COLO829 (cell line): ENCODE measurements around the gene SLC22A23.

ENCODE experiments used
- DNase-seq: peaks from one replicate; pipeline ENCODE4 v3.0.0; 2012; ENCODE audit warnings: low spot score

The SLC22A23 gene

DNA sequence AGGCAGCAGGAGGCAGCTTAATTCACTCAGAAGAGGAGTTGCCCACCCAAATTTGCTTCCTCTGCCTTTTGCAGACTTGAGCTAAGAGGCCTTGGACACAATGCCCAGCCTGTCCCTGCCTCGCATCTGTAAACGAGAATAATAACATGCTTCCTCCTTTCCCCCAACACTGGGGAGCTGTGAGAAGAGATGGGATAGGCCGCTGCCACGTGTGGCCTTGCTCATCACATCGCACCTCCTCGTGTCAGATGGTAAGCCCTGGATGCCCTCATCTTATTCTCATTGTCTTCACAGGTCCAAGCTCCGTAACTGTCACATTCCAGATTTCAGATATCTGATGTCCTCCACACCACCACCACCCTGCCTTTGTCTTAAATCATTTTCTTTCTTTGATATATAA, 216.3 kb downstream of the SLC22A23 start:
- DNase-seq: no peak

GRCh38 chr6:3239110-3239830, 217.6 kb downstream of the SLC22A23 start:
- no peak for DNase-seq

DNA sequence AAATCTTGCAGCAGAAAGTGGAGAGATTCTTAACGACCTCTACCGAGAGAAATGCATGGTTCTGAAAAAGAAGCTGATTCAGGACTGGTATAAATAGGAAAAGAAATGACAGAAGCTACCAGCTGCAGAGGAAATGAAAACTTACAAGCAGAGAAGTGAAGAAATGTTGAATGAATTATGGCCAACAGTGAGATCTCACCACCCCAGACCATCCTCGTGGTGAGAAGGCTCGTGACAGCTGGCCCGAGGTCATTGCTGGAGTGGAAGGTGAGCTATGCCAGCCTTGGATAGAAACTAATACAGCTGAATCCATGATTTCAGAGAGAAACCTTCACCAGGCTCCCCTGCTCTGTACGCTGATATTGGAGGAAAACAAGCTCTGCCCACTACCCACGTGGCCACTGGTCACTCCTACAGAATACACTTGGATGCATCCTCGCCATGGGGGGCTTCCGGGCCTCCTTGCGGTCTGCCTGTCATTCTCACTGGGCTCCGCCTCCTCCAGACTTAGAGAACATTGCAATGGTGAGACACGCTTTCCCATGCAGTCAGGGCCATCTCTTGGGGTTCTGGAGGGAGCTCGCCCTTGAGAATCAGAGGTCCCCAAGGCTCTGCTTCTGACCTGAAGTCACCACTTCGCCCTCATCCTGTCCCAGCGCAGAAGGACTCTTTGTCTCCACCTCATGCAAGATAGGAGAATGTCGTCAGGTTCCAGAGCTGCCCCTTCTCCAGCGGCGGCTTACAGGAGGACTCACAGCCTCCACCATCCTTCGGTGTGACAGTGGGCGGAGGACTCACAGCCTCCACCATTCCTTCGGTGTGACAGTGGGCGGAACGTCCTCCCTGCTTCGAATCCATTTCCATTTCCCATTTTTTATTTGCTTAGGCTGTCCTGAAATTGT, 218.8 kb downstream of the SLC22A23 start:
- no peak for DNase-seq

DNA sequence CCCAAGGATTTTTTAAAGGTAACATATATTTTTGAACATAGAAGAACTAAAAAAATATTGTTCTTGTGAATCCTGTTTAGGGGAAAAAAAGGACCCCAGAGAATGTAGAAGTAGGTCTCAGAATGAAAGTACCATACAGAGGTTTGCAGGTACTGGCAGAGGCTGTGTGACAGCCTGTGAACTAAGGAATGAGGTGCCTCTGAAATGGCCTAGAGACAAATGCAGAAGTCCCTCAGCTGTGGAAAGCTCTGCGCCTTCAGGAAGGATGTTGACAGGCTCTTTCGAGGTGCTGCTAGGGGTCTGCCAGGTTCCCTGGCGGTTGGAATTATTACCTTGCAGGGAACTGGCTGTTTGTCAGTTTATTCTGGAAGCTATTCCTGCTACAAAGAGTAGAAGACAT, 220.8 kb downstream of the SLC22A23 start:
- DNase-seq: no peak

- DNase-seq: no peak
Observed at GRCh38 chr6:3235486-3235885, 221.4 kb downstream of the SLC22A23 start.

- no peak for DNase-seq
Observed at GRCh38 chr6:3233904-3234303, 222.9 kb downstream of the SLC22A23 start.

DNA sequence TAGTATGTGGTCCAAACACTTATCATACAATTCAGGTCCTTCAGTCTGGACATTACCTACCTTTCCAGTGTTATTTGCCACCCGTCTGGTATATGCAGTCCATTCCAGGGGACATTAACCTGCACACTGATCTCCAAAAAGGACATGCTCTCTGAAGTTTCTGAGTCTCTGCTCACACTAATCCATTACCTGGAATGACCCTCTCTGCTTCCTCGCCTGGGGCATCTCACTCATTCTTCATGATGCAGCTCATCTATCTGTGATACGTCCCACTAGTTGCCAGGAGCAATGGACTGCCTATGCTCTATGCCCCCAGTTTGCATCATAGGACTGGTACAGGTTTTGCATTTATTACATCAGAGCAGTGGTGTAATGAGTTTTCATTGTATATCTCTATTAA, 223.5 kb downstream of the SLC22A23 start:
- no peak for DNase-seq

DNA sequence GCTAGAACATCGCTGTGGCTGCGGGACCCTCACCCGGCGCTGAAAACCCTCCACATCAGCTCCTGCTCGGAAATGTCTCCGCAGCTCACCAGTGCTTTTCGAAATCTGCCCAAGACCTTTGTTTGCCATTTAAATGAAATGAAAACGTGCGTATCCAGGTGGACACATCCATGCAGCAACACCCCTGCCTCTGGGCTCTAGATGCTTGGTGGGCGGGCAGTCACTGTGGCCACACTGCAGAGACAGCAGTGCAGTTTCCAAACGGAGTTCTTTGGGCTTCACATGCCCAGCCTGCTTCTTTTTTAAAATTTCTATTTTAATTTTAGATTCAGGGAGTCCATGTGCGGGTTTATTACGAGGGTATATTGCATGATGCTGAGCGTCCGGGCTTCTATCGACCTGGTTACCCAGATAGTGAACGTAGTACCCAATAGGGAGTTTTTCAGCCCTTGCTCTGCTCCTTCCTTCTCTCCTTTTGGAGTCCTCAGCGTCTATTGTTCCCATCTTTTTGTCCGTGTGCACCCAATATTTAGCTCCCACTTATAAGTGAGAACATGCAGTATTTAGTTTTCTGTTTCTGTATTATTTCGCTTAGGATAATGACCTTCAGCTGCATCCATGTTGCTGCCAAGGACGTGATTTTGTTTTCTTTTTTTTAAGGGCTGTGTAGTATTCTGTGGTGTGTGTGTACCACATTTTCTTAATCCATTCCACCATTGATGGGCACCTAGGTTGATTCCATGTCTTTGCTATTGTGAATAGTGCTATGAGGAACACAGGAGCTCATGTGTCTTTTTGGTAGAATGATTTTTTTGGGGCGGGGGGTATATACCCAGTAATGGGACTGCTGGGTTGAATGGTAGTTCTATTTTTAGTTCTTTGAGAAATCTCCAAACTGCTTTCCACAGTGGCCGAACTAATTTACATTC, 224.6 kb downstream of the SLC22A23 start:
- no peak for DNase-seq

GRCh38 chr6:3231247-3232016, 225.4 kb downstream of the SLC22A23 start:
- DNase-seq: no peak

GRCh38 chr6:3230900-3231246, 226.0 kb downstream of the SLC22A23 start:
- no peak for DNase-seq

DNA sequence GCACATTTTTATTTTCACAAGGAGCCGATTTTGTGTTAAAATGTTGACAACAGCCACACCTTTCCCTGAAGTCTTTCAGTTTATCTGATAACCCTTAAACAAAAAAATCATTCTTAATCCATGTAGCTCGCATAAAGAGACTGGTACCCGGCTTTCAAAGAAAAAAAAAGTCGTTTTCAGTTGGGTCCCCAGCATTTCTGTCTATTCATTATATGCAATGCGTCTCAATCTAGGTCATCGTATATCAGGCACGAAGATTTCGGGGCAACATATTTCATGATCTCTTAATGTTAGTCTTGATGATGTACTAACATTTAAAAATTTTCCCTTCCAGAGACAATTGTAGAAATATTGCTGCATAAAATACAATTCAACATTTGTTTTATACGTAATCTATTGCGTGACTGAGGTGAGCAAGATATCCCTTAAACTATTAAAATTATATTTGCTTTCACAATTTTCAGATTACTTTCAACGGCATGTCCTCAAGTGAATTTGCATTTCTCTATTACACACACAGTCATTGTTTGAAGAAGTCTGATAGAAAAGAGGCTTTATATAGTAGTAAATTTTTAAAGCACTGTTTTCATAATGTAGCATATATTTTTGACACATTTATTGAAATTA, 226.5 kb downstream of the SLC22A23 start:
- no peak for DNase-seq

GRCh38 chr6:3229566-3230178, 227.2 kb downstream of the SLC22A23 start:
- DNase-seq: no peak

GRCh38 chr6:3228771-3229565, 227.9 kb downstream of the SLC22A23 start:
- no peak for DNase-seq

DNA sequence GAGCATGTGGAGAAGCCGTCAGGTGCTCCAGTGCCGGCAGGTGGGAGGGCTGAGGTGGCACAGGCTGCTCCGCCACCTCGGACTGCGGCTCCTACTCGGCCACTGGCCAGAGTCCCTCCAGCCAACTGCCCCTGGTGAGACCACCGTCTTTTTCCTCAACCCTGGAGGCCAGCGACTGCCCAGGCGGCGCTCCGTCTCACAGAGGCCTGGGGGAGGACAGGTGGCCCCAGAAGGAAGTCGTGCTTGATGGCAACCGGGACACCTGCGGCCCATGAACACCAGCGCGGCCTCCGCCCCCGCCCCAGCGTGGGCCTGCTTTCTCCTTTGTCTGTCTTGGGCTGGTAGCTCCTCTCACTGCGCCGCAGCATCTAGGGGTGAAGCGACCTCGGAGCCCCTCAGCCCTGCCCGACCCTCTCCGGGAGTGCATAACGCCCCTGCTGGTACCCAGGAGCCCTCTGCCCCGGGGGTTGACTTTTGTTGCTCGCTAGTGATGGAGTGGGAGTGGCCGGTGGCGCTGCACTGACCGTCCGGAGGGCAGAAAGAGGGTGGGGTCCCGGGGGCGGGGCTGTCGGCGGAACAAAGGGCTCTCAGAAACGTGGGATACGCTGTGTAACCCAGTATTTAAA, 228.7 kb downstream of the SLC22A23 start:
- DNase-seq: no peak

DNA sequence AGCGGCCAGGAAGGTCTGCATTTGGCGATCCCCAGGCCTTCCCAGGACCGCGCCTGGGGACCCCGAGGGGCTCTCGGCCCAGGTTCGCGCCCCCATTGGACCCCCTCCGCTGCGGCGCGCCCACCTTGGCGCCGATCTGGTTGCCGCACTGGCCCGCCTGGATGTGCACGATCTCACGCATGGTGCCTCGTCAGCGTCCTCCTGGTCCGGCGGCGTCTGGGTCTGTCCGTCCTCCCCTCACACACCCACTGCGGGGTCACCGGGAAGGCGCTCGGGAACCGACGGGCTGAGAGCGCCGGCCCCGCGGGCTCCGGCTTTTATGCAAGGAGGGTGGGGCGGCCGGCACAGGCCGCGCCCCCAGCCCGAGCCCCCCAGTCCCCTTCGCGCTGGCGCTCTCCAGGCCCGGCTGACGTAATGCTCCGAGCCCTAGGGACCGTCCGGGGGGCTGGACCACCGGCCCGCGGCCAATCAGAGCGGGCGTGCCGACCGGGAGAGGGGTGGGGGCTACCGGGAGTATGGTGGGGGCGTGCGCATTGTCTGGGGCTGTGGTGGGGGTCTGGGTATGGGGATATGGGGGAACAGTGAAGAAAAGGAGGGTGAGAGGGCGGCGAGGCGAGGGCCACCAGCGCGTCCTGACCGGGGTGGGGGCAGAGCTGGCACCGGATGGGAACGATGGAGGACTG, 229.3 kb downstream of the SLC22A23 start, which contains the start of gene TUBB2B:
Gene TUBB2B (minus strand): TSS at position 291 of the 683 bp plus-strand sequence. CDS start 110 bp downstream, at position 181.
- DNase-seq: no peak

GRCh38 chr6:3226481-3227362, 230.1 kb downstream of the SLC22A23 start:
- no peak for DNase-seq

DNA sequence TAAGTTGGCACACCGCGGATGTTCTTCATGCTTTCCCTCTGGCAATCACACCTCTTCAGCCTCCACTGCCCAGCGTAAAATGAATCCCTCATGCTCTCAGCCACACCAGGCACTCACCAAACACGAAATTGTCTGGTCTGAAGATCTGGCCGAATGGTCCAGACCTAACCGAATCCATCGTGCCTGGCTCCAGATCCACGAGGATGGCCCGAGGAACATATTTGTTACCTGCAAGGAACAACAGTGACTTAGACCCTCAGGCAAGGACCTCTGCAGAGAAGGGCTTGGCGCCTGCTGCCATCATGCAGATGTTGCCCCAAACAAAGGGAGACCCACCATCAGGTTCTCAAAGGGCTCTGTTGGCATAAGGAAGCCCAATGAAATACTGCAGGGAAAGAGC, 230.8 kb downstream of the SLC22A23 start:
- DNase-seq: no peak
